Anterior cingulate cortex (tissue), 58 donors: Measurements from ENCODE around the gene FTSJ3.

ENCODE experiments used
- DNase-seq, 58 donors: peaks; one replicate each; lab custom pipeline; 2025; lab: John Stamatoyannopoulos, UW

The FTSJ3 gene

DNA sequence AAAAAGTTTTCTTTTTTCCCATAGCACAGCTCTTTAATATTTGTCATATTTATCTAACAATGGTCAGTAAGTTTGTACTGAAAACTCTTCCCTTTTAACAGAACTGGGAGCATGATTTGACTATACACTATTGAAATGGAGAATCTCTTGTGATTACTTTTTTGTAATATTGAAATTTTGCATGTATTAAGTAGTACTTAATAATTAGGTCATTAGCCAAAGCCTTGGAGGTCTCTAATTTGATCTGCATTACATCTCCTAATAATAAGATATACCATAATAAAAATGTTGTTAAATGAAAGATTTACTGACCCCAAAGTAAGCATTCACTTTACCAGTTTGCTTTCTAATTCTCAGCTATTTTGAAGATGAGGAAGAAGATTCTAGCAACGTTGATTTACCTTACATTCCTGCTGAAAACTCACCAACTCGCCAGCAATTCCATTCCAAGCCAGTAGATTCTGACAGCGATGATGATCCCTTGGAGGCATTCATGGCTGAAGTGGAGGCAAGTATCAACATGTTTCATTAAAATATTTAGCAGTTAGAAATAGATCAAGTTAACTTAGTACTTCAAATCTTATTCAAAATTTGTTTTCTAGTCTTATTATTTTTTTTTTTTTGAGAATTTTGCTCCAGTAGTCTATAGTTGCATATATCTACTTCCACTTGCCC is 35.3 kb downstream of the FTSJ3 start:
- no peak for DNase-seq

DNA sequence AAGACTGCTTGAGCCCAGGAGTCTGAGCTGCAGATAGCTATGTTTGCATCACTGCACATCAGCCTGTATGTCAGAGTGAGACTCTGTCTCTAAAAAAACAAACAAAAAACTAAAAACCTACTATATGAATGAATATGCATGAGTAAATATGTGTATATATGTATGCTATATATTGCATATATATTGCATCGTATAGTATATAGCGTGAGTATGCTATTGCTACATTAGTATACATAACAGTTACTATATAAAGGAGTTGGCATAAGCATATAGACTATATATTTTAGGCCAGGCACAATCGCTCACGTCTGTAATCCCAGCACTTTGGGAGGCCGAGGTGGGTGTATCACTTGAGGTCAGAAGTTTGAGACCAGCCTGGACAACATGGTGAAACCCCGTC is 37.4 kb downstream of the FTSJ3 start:
- no peak for DNase-seq

DNA sequence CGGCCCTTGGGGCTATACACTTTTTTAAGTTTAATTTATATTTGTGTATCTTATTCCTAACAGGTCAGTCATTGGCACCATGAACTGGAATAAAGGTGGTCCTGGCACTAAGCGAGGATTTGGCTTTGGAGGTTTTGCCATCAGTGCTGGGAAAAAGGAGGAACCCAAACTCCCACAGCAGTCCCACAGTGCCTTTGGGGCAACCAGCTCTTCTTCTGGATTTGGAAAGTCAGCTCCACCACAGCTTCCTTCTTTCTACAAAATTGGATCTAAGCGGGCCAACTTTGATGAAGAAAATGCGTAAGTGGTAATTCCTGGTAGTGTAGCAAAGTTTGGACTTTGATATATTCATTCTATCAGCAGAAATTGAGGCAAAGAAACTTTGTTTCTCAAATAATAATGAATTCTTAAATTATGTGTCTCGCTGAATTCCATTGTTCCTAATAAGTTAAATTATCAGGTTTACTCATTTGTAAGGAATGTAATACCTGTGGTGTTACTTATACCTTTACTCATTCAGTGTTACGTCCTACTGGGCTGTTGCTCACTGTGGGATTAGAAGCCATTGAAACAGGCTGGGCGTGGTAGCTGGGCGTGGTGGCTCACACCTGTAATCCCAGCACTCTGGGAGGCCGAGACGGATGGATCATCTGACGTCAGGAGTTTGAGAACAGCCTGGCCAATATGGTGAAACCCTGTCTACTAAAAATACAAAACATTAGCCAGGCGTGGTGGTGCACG is 40.3 kb downstream of the FTSJ3 start:
- DNase-seq, result no peak

DNA sequence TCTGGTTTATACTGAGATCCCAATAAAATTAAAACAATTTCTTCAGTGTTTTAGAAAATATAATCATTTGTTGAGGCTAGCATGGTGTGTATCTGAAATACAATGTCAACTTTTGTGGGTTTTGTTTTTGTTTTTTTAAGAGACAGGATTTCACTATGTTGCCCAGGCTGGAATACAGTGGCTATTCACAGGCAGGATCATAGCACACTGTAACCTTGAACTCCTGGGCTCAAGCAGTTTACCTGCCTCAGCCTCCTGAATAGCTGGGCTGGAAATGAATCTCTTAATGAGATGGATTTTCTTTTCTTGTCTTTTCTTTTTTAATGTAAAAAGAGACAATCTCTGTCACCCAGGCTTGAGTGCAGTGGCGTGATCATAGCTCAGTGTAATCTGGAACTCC is 41.3 kb downstream of the FTSJ3 start:
- DNase-seq, result no peak

DNA sequence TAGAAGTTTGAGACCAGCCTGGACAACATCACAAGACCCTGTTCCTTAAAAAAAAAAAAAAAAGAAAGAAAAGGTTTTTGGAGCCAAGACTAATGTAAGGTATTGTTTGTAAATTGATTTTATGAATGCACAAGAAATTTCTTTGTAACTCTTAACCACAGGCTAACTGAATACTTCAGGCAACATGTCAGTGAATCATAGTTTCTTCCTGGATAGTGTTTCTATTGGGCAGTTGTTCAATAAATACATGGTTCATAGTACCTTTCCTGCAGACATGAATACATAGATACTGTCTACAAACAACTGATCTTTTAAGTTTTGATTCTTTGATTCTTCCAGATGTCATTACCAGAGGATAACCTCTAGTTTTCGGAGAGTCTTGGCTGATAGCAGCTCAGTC is 41.9 kb downstream of the FTSJ3 start:
- no peak for DNase-seq

DNA sequence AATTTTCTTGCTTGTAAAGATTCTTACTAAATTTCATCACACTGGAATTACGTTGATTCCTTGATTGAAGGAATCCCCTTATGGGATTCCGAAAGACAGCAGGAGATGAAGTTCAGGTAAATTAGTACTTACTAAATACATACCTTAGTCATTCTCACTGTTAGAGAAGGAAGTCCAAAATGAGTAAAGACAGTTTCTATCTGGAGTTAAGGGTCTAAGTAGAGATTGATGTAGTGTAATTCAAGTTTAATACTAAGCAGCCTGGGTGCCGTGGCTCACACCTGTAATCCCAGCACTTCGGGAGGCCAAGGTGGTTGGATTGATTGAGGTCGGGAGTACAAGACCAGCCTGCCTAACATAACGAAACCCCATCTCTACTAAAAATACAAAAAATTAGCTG is 43.9 kb downstream of the FTSJ3 start:
- DNase-seq, result no peak

DNA sequence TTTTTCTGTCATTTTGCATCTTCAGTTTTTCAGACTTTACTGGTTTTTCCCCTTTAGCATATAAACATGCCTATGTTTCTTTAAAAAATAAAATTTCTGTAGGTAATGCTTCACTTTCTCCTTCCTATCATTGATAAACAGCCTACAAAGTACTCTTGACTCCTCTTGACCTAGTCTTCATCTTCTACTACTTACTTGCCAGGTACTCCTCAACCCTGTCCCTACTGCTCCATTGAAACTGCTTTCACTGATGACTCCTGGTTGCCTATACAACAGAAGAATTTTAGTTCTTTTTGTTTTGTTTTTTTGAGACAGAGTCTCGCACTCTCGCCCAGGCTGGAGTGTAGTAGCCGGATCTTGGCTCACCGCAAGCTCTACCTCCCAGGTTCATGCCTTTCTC is 46.5 kb downstream of the FTSJ3 start:
- DNase-seq, result no peak

DNA sequence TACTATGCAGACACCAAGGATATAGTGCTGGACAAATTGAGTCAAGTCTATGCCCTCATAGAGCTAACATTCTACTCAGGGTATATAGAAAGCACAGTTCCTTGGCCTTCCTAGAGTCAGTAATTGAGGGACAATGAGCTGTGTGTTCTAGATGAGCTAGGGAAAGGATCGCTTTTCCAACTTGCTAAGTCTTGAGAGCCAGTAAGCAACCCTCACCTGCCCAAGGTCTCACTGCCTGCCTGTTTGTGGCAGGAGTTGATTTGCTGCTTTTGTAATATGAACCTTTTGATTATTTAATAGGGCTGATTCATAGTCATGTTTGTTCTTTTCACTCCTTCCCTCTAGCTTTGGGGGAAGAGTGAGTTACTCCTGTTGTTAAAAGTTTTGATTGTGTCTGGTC is 47.0 kb downstream of the FTSJ3 start:
- no peak for DNase-seq

DNA sequence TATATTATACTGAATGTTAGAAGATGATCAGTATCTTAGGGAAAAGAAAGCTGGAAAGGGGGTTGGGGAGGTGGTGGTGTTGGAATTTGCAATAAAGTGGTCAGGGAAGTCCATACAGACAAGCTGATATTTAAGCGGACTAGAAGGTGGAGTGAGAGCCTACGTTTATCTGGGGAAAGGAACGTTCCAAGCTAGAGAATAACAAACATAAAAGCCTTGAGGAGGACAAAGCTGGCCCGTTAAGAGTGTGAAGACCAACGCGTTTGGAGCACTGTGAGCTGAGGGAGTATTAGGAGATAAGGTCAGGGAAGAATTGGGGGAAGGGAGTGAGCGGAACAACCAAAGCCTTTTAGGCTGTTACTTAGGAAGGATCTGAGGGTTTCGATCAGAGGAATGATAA is 52.0 kb downstream of the FTSJ3 start:
- DNase-seq, result no peak

DNA sequence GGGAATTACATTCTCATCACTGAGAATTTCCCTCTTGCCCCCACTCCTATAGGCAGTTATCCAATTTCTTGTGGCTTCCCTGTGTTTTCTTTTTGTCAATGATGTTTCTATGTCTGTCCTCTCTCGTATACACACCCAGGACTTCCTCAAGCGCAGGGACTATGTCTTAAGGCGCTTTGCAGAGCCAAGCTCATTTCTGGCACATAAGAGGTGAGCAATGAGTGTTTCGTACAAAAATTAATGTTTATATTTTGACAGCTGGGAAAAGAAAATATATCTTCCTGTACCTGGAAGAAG is 52.5 kb downstream of the FTSJ3 start:
- no peak for DNase-seq

DNA sequence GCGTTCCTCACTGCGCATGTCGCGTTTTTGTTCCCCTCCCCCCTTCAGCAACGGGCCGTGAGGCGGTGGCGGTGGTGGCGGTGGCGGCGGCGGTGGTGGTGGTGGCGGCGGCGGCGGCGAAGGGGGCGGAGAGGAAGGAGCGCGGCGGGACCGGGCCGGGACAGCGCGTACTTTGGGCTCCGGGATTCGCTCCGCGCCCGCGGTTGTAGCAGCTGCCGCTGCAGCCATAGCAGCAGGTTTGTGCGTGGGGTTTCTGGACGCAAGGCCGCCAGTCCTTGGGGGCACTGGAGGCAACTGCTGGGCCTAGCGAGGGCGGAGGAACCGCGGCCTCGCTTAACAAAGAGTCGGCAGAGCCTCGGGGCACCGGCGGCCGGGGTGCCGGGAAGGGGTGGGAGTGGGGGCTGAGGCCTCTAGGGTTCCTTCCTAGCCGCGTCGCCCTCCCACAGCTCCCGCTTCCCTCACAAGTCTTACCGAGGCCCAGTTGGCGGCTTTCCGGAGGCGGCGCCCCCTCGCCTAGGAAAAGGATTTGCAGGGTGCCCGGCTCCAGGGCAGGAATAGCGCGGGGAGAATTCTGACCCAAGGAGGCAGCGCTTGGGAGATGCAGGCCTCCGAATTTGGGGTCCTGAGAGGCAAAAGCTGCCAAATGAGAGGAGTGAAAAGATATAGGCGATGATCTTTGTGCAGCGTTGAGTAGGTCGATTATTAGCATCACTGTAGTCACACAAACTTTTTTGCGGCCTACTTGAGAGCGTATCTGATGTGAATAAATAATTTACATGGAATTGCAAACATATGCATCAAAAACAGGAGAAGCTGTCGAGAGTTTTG is 53.1 kb downstream of the FTSJ3 start, which contains the start of gene DDX42:
TSS of gene DDX42 (plus strand) at position 30 of the 828 bp plus-strand sequence. CDS start 12,880 bp downstream, outside the sequence.
- DNase-seq, result peak in 36 of 58 donors; percentile 7 to 89 (median 41)

DNA sequence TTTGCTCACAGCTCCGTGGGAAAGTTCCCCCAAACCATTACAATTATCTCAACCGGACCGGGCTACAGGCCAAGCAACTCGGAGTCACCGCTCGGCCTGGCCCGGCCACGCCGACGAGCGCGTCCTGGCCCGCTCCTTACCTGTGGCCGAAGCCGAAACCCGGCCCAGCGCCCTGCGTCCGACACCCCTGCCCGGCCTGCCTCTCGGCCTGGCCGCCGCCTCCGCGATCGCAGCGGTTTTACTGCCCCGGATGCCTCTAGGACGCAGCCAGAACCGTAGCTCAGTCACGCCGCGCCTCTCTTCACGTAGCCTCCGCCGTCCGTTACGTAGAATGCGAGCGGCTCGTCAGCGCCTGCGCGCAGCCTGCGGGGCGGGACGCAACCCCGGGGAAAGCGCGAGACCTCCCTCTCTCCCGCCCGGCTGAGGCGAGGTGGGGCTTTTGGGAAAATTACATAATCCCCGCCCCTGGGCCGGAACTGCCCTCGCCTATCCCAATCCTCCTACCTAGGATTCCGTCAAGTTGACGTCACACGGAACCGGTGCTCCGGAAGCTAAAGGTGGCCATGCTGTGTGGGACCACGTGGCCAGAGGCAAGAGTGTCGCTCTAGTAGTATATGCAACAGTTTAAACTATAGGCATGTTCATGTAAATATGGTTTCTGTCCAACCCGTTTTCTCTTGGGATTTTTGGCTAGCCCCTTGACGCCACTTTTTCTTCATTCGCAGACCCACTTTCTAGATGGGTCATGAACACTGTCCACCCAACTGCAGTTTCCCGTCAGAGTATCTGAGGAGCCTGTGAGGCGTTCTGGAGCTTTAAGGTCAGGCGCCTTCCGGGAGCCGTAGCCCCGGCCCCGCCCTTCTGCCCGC is 54.0 kb downstream of the FTSJ3 start, which contains the start of gene CCDC47:
TSS of gene CCDC47 (minus strand) at position 326 of the 869 bp plus-strand sequence. CDS start 7,422 bp downstream, outside the sequence.
- peak; percentile 92 to 99 (median 99) for DNase-seq

DNA sequence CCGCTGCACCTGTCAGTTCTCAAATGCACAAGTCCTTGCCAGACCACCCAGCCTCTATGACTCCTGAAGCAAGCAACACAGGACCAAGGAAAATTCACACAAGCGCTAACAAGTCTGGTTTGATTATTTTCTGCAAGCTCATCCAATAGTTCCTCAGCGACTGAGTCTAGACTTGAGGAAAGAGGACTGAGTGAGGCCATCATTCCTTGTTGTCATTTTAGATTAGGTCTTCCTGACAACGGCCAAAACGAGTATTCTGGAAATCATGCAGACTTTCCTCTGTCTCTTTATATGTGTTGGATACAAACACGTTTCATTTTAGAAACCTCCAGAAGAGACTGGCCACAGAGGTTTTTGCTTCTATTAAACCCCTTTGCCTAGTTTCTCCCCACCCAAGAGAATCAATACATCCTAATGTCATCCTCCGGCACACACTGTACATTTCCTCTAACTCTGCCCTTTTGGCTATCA is 54.6 kb downstream of the FTSJ3 start:
- DNase-seq, result no peak
